SJCRH30 (cell line): ENCODE data around the gene CCL4. TPM values are rescaled to one million over a fixed set of nuclear protein-coding genes. Genes with fewer than 3 reads are reported as not detected.
A peak's percentile ranks its signal among the peaks of the same experiment; 100 is the strongest.

Source experiments
- DNase-seq, 2 experiments: peaks; one replicate each; pipeline ENCODE4 v3.0.0-alpha.2; 2015 to 2020
- H3K27ac ChIP-seq: fragments of 250-450 bp; sonication (Bioruptor Pico); 2 replicates; pipeline ENCODE4 v1.5.1; 2020; ENCODE audit warnings: mild to moderate bottlenecking, moderate library complexity
- H3K27me3 ChIP-seq: fragments of 250-450 bp; sonication (Bioruptor Pico); 2 replicates; pipeline ENCODE4 v1.5.1; 2020; ENCODE audit warnings: mild to moderate bottlenecking, moderate library complexity
- H3K36me3 ChIP-seq: fragments of 250-450 bp; sonication (Bioruptor Pico); 2 replicates; pipeline ENCODE4 v1.5.1; 2020; ENCODE audit warnings: mild to moderate bottlenecking, moderate library complexity
- H3K4me1 ChIP-seq: fragments of 250-450 bp; sonication (Bioruptor Pico); 2 replicates; pipeline ENCODE4 v1.5.1; 2020; ENCODE audit warnings: mild to moderate bottlenecking, moderate library complexity
- H3K4me3 ChIP-seq: fragments of 250-450 bp; sonication (Bioruptor Pico); 2 replicates; pipeline ENCODE4 v1.5.1; 2020; ENCODE audit warnings: mild to moderate bottlenecking, moderate library complexity
- H3K9me3 ChIP-seq: fragments of 250-450 bp; sonication (Bioruptor Pico); replicated peaks from 2 replicates; pipeline ENCODE4 v1.5.1; 2020; ENCODE audit warnings: mild to moderate bottlenecking, moderate library complexity
- total RNA-seq: library from RNA; depleted of rRNA; stranded (reverse); fragments of >200 nt; shearing (Covaris generic); gene quantifications from 2 replicates; pipeline ENCODE4 v1.2.3, GENCODE V29; 2014

Gene CCL4
- total RNA-seq, 1 experiment from 2014 or later: not detected

DNA sequence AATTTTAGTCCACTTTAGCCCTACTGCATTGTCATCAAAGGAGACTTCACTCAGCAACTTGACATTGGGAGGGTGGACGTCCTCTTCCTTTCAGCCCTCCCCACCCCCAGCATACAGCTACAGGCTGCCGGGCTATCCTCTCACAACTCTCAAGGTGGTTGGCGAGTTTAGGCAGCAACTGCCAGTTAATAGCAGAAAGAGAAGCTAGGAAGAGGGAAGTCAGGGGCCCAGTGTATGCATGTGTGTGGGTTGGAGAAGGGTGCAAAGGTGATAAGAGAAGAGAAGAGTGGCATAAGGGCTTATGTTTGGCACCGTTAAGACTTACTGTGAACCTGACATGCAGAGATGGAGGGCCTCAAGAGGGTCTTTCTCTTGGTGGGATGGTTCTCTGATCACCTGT, 31.8 kb downstream of the CCL4 start:
- H3K4me3 ChIP-seq: no peak overlapping the region
- no peak for DNase-seq
- no peaks in the 10 kb centered on the region for H3K4me1 ChIP-seq
- H3K9me3 ChIP-seq: no peaks in the 10 kb centered on the region
- no peaks in the 10 kb centered on the region for H3K36me3 ChIP-seq
- H3K27ac ChIP-seq: no peak overlapping the region
- H3K27me3 ChIP-seq: 0 out of 2 replicates have a peak, but pooled peaks cover 11% of the 10 kb centered on the region

DNA sequence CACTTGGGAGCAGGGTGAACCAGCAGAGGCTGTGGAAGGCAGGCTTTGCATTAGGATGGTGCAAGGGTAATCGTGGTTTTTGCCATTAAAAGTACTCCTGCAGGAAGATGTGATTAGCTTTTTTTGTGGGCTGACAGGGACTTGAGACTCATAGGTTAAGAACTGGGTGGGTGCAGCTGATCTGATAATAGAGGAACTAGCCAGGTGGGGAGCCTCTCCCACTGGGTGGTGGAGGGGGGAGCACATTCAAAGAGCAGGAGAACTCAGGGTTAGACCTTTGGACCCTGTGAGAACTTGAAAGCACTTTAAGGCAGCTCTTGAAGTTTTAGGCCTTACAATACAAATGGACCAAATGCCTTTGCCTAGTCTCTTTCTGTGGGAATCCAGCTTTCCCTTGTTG, 32.4 kb downstream of the CCL4 start:
- H3K4me1 ChIP-seq: no peaks in the 10 kb centered on the region
- H3K4me3 ChIP-seq: no peak overlapping the region
- H3K9me3 ChIP-seq: no peaks in the 10 kb centered on the region
- DNase-seq: no peak
- H3K27ac ChIP-seq: no peak overlapping the region
- no peaks in the 10 kb centered on the region for H3K36me3 ChIP-seq
- H3K27me3 ChIP-seq: peaks cover 11% of the 10 kb centered on the region; the same call in 1 of the 2 replicates

DNA sequence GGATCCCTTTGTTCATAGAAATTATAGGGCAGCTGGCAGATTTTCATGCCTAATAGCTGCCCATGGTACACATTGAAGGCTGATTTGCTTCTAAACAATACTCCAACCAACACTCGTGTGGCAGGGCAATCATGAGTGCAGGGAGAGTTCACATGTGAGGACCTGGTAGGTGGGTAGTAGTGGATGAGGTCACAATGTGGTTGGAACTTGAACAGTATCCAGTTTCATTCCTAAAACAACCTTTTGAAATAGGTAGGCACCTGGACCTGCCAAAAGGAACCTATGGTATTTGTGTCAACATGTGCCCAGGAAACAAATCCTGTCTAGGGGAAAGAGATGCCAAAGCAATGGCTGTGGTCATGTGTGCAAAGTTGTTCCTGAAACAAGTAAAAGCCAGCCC, 32.8 kb downstream of the CCL4 start:
- H3K36me3 ChIP-seq: no peaks in the 10 kb centered on the region
- peaks cover 15% of the 10 kb centered on the region; the same call in 1 of the 2 replicates for H3K27me3 ChIP-seq
- H3K9me3 ChIP-seq: no peaks in the 10 kb centered on the region
- no peak overlapping the region for H3K4me3 ChIP-seq
- DNase-seq: no peak
- H3K27ac ChIP-seq: no peak overlapping the region
- no peaks in the 10 kb centered on the region for H3K4me1 ChIP-seq

DNA sequence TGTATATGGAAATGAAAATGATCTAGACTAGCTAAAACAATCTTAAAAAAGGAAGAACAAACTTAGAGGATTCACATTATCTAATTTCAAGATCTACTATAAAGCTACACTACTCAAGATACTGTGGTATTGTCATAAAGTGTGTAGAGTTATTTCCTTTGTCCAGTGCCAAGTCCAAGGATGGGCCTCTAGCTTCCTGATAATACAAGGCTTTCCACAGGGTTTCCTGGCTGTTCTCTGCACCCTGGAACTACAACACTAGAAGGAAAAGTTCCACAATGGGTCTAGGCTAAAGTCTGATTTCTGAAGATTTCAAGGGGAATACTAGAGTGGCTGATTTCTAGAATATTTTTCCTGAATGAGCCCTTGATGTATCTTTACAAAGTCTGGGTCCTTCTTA, 38.6 kb downstream of the CCL4 start:
- no peaks in the 10 kb centered on the region for H3K9me3 ChIP-seq
- H3K27me3 ChIP-seq: peaks cover 29% of the 10 kb centered on the region
- no peaks in the 10 kb centered on the region for H3K4me1 ChIP-seq
- H3K4me3 ChIP-seq: no peak overlapping the region
- H3K27ac ChIP-seq: no peak overlapping the region
- H3K36me3 ChIP-seq: no peaks in the 10 kb centered on the region
- no peak for DNase-seq

DNA sequence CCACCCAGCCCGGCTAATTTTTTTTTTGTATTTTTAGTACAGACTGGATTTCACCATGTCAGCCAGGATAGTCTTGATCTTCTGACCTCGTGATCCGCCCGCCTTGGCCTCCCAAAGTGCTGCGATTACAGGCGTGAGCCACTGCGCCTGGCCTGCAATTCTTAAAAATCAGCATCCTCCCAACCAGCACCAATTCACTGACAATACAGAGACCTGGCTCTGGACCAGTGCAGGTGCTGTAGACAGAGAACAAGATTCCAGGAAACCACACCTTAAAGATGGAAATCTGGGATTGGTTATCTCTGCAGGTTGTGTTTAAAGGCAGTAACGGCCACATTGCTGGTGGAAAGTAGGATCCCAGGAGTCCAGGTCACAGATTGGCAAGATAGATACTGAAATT, 39.2 kb downstream of the CCL4 start:
- H3K4me1 ChIP-seq: no peaks in the 10 kb centered on the region
- H3K9me3 ChIP-seq: no peaks in the 10 kb centered on the region
- H3K36me3 ChIP-seq: no peaks in the 10 kb centered on the region
- H3K4me3 ChIP-seq: no peak overlapping the region
- H3K27me3 ChIP-seq: peaks cover 32% of the 10 kb centered on the region
- no peak overlapping the region for H3K27ac ChIP-seq
- DNase-seq: no peak

DNA sequence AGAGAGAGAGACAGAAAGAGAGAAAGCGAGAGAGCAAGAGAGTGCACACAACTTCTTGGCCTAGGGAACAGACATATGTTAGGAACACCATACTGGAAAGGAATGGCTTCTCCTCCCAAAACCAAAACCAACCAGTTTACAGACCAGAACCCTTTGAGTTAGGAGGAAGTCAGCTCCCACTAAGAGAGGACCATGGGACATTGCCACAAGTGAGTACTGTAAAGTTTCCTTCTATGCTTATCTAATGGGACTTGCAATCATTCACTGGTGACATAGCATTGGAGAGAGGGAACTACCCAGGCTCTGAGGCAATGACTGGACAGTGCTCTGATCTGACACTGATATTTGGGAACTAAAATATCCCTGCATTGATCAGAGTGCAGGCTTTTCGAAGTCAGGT, 40.4 kb downstream of the CCL4 start:
- H3K4me3 ChIP-seq: no peak overlapping the region
- H3K9me3 ChIP-seq: no peaks in the 10 kb centered on the region
- DNase-seq: no peak
- peaks cover 33% of the 10 kb centered on the region for H3K27me3 ChIP-seq
- H3K27ac ChIP-seq: no peak overlapping the region
- no peaks in the 10 kb centered on the region for H3K4me1 ChIP-seq
- no peaks in the 10 kb centered on the region for H3K36me3 ChIP-seq

DNA sequence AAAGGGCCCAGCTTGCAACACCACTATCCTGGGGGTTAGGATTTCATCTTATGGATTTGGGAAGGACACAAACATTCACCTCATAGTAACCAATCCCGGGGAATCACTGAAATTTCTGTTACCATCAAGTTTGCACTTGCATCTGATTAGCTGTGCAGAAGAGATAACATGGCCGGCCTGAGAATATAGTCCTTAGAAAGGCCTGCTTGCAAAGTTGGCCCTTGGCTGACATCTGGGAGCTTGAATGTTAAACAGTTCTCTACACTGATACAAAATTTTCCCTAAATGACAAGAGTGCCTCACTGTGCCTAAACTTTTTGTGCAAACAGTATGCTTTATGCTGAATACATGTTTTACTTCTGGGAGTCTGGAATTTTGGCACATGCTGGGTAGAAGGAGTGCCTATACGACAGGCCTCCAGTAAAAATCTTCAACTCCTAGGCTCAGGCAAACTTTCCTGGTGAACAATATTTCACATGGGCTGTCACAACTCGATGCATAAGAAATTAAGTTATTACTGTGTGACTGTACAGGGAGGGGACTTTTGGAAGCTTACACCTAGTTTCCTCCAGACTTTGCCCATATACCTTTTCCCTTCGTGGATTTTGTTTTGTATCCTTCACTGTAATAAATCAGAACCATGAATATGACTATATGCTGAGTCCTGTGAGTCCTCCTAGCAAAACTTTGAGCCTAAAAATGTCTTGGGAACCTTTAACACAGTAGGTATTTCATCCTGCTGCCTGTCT, 41.5 kb downstream of the CCL4 start:
- H3K36me3 ChIP-seq: no peaks in the 10 kb centered on the region
- DNase-seq: no peak
- H3K4me1 ChIP-seq: no peaks in the 10 kb centered on the region
- no peak overlapping the region for H3K27ac ChIP-seq
- H3K9me3 ChIP-seq: no peaks in the 10 kb centered on the region
- peaks cover 39% of the 10 kb centered on the region for H3K27me3 ChIP-seq
- H3K4me3 ChIP-seq: no peak overlapping the region

DNA sequence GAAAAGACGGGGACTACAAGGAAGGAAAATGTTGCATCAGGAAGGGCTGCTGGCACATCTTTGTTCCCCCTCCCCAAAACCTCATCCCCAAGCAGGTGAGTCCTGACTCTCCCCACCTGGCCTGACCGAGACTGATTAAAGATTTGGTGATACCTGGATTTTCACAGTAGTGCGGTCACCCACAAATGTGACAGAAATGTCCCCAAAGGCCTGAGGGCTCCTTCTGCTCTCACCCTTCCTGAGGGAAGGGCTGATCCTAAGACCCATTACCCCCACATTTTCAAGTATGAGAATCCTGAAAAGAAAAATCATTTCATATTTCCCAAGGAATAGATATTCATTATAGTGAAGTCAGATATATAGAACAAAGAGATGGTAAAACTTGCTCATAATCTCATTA, 44.0 kb downstream of the CCL4 start:
- no peak for DNase-seq
- Histone ChIP-seq H3K9me3 (no peaks in the 10 kb centered on the region), H3K27me3 (peaks cover 30% of the 10 kb centered on the region), H3K36me3 (no peaks in the 10 kb centered on the region), H3K4me1 (no peaks in the 10 kb centered on the region), H3K27ac (no peak overlapping the region), H3K4me3 (no peak overlapping the region)

DNA sequence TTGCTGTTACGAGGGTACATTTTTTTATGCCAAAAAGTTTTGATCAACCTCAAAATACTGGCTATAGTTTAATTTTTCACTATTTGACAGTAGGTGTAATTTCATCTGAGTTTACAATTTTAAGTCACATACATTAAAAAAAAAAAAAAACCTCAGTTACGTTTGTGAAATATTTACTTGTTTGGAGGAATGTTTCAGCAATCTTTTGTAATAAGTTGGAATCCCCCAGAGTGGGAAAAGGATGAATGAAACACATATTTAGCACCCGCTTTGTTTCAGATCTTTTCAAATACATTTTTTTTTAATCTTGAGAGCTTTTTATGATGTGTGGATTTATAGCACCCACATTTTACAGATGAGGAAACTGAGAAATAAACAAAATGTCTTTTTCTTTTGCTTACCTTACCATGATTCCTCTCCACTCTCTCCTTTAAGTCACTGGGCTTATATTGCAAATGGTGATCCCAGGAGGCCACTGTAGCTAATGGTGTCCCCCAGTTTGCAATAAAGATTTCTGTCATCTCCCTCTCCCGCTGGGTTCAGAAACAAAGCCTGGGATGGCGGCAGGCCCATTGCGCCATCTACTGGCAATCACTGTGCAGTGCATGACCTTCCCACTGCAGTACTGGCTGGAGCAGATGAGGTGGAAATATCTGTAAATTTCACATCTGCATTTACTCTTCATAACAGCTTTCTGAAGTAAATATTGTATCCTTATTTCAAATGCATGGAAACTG, 45.1 kb downstream of the CCL4 start:
- peak; percentile 40 to 75 for DNase-seq
- no peak overlapping the region for H3K4me3 ChIP-seq
- H3K36me3 ChIP-seq: no peaks in the 10 kb centered on the region
- no peak overlapping the region for H3K27ac ChIP-seq
- peaks cover 30% of the 10 kb centered on the region for H3K27me3 ChIP-seq
- H3K4me1 ChIP-seq: no peaks in the 10 kb centered on the region
- no peaks in the 10 kb centered on the region for H3K9me3 ChIP-seq

DNA sequence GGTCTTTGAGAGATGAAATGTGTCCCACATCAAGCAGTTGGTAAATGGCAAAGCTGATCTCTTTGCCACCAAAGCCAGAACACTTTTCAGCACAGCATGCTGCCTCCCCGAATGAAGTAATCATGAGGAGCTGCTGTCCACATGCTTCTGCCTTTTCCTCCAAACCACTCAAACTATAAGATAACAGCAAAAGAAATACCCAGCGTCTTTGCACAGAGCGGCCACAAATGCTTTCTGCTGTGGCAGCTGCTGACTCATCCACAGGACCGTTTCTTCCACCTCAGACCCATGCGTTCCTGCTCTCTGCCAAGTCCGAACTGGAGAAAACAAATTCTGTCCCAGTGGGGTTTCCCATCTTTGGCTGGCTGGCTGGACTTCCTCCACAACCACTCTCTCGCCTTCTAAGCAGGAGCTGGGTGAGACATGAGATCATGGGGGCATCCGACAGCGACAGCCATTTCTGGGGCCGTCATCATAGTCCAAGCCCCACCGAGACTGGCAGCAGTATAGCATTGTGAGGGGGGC, 45.7 kb downstream of the CCL4 start:
- Histone ChIP-seq H3K36me3 (no peaks in the 10 kb centered on the region), H3K27ac (no peak overlapping the region), H3K4me3 (no peak overlapping the region), H3K27me3 (peaks cover 28% of the 10 kb centered on the region), H3K9me3 (no peaks in the 10 kb centered on the region), H3K4me1 (no peaks in the 10 kb centered on the region)
- DNase-seq: no peak

DNA sequence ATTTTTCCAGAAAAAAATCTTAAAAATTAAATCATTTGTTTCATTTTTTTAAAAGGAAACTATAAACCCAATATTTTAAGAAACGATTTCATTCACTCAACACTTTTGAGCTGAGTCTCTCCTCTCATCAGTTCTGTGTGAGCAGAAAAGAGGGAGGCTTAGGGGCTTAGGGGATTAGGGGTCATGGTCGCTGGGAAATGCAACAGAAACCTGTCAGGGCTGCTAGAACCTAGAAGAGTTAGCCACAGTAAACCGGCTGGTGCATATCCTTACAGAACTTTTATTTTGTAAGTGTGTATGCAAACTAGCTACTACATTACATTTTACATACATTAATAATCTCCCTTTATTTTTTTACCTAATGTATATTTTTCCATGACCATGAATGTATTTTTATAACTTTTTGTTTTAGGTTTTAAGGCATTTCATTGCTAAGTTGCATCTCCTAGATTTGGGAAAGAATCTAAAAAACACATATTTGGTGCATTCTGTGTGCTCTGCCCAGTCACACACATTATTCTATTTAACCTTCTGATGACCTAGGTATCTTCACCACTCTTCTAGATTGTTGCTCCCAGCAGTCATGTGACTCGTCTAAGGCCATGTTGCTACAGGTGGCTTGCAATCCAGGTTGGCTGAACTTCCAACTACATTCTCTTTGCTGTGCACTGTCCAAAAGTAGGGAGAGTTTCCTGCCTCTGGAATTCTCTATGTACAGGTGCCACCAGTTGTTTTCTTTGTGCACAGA, 48.4 kb downstream of the CCL4 start:
- H3K4me1 ChIP-seq: no peaks in the 10 kb centered on the region
- H3K36me3 ChIP-seq: no peaks in the 10 kb centered on the region
- peaks cover 16% of the 10 kb centered on the region for H3K27me3 ChIP-seq
- no peak for DNase-seq
- no peak overlapping the region for H3K4me3 ChIP-seq
- H3K27ac ChIP-seq: no peak overlapping the region
- H3K9me3 ChIP-seq: no peaks in the 10 kb centered on the region

DNA sequence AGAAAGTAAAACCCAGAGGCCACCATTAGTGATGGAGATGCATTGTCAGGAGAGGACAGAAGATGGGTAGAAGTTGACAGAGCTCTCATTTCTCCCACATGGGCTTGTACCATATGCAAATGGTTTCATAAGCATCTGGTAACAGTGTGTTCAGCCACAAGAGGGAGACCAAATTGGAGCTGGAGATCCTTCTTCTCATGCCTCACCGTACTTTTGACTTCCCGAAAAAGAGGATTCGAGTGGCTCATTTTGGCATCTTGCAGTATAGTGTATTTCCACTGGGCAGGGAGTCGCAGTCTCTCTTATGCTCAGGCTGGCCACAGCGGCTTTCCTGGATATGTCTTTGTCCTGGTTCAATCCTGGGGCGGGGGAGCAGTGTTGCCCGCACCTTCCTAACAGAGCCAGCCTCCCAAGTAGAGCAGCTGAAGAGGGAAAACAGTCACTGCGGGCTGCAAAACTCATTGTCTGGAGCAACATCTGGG, 49.1 kb downstream of the CCL4 start:
- H3K36me3 ChIP-seq: no peaks in the 10 kb centered on the region
- H3K4me1 ChIP-seq: no peaks in the 10 kb centered on the region
- H3K27ac ChIP-seq: no peak overlapping the region
- no peaks in the 10 kb centered on the region for H3K9me3 ChIP-seq
- no peak for DNase-seq
- no peak overlapping the region for H3K4me3 ChIP-seq
- peaks cover 13% of the 10 kb centered on the region for H3K27me3 ChIP-seq

DNA sequence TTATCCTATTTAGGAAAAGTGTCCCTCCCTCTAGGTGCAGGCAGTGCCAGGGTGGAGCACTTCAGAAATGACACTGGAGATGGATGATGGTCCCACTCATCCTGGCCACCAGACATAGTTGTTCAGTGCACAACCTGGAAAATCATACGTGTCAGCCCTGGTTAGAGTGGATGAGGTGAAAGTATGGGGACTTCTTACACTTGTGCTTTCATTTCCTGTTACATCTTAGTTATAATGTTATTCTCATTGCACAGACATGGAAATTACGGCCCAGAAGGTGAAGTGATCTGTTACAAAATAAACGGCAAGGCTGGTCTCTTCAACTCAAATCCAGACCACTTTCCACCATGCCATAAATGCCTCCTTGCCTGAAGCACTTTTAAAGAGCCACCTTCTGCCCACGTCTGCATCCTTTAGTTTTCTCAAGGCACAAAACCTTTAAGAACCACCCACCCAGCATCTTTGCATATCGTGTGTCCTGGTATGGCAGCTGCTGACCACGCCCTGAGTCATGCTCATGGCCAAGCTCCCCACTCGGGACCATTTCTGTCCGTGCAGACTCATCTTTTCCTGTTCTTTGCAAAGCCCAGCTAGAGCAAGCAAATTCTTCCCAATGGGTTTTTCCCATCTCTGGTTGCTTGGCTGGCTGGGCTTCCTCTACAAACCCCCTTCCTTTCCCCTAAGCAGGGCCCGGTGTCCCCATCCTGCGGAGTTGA, 50.4 kb downstream of the CCL4 start:
- no peak for DNase-seq
- peaks cover 6% of the 10 kb centered on the region; the same call in 1 of the 2 replicates for H3K27me3 ChIP-seq
- H3K4me1 ChIP-seq: no peaks in the 10 kb centered on the region
- H3K27ac ChIP-seq: no peak overlapping the region
- no peaks in the 10 kb centered on the region for H3K36me3 ChIP-seq
- H3K4me3 ChIP-seq: no peak overlapping the region
- no peaks in the 10 kb centered on the region for H3K9me3 ChIP-seq
